Lower leg skin (tissue), 4 donors: ENCODE data around the gene AMDHD1. TPM values are rescaled to one million over a fixed set of nuclear protein-coding genes. Genes with fewer than 3 reads are reported as not detected.

ENCODE experiments used
- DNase-seq, 2 donors: peaks; one replicate each; pipeline ENCODE4 v3.0.0-alpha.2; 2019; ENCODE audit warnings: low spot score in 2 of 2
- H3K4me3 ChIP-seq: fragments of 200-600 bp; sonication (generic); 2 replicates; pipeline ENCODE4 v1.5.1; 2017; ENCODE audit warnings: mild to moderate bottlenecking, low read depth; ENCODE audit not compliant: poor library complexity, severe bottlenecking
- CTCF ChIP-seq, 3 donors: fragments of 450-650 bp; IDR thresholded peaks; one replicate each; pipeline ENCODE4 v1.5.1; 2016; ENCODE audit warnings: antibody characterized with exemption in 3 of 3, mild to moderate bottlenecking in 3 of 3, moderate library complexity in 2 of 3
- POLR2A ChIP-seq, 2 donors: fragments of 450-650 bp; IDR thresholded peaks; one replicate each; pipeline ENCODE4 v1.6.1; 2016 to 2017; ENCODE audit warnings: antibody characterized with exemption in 2 of 2, mild to moderate bottlenecking in 1 of 2, moderate library complexity in 1 of 2
- WGBS, 2 donors: methylation state at CpG; one replicate each; pipeline ENCODE4 v1.1.5; 2018; 5-methylcytosine and 5-hydroxymethylcytosine counted together
- intact Hi-C: fragments of 100-400 bp; cut with DNase I; formaldehyde crosslinking; loops from one replicate; pipeline ENCODE4 v1.15.0; 2023; ENCODE audit warnings: low total_unique reads
- total RNA-seq, 4 donors: library from RNA; depleted of rRNA; stranded (reverse); fragments of >200 nt; gene quantifications; one replicate each; pipeline ENCODE4 v1.1.0, GENCODE V29; 2016

The AMDHD1 gene
- total RNA-seq, 4 donors from 2014 or later = 1.1 to 7.7 TPM; not detected in 2

- no peak overlapping the region for H3K4me3 ChIP-seq
- peak in 1 of 3 donors; percentile 23 for TF ChIP-seq CTCF (IDR thresholded peaks at IDR 0.05)
- TF ChIP-seq POLR2A (IDR thresholded peaks at IDR 0.05) = no peak
- peak in 1 of 2 donors; percentile 33 for DNase-seq
- WGBS, 2 donors = 24 to 25% methylated on average over 7 of the region's 7 CpGs
- intact Hi-C loops = no loop called here
These were observed 24.7 kb upstream of the AMDHD1 start for GRCh38 chr12:95918194-95918993.

DNA sequence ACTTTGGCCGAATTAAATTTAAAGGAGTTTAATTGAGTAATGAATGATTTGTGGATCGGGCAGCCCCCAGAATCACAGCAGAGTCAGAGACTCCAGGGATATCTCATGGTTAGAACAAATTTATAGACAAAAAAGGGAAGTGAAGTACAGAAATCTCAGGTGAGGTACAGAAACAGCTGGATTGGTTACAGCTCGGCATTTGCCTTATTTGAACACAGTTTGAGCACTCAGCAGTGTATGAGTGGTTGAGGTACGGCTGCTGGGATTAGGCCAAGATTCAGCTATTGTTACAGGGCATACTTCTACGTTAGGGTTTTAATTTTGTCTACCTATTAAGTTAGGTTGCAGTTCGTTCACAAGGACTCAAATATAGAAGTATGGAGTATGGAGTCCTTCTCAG, 24.0 kb upstream of the AMDHD1 start:
- DNase-seq = no peak
- intact Hi-C loops = no loop called here
- TF ChIP-seq CTCF (IDR thresholded peaks at IDR 0.05) = no peak
- no peak for TF ChIP-seq POLR2A (IDR thresholded peaks at IDR 0.05)
- 82 to 85% methylated on average over 6 of the region's 6 CpGs for WGBS, 2 donors
- no peak overlapping the region for H3K4me3 ChIP-seq

GRCh38 chr12:95922231-95922630, 20.9 kb upstream of the AMDHD1 start:
- WGBS, 2 donors = 48 to 56% methylated on average over 2 to 3 of the region's 3 CpGs
- DNase-seq = no peak
- TF ChIP-seq CTCF (IDR thresholded peaks at IDR 0.05) (no peak), POLR2A (IDR thresholded peaks at IDR 0.05) (no peak)
- intact Hi-C loops = no loop called here
- no peak overlapping the region for H3K4me3 ChIP-seq

- DNase-seq = no peak
- intact Hi-C loops = no loop called here
- WGBS, 2 donors = 84 to 87% methylated on average over 6 of the region's 6 CpGs
- H3K4me3 ChIP-seq = no peak overlapping the region
- TF ChIP-seq CTCF (IDR thresholded peaks at IDR 0.05) (no peak), POLR2A (IDR thresholded peaks at IDR 0.05) (no peak)
These were observed 2.6 kb upstream of the AMDHD1 start for GRCh38 chr12:95940514-95940913.

GRCh38 chr12:95942101-95942523, 1.0 kb upstream of the AMDHD1 start:
- intact Hi-C loops = no loop called here
- H3K4me3 ChIP-seq = peak overlapping the region; percentile 64
- DNase-seq = no peak
- TF ChIP-seq CTCF (IDR thresholded peaks at IDR 0.05) = no peak
- no peak for TF ChIP-seq POLR2A (IDR thresholded peaks at IDR 0.05)
- 9 to 12% methylated on average over 12 to 13 of the region's 13 CpGs for WGBS, 2 donors
